Tongue (tissue), 2 donors: ENCODE results near the gene APLP1. TPM values are rescaled to one million over a fixed set of nuclear protein-coding genes. Genes with fewer than 3 reads are reported as not detected.
A peak's percentile ranks its signal among the peaks of the same experiment; 100 is the strongest.
"Not testable (repeated sequence)": the region's sequence is repeated elsewhere in the genome, so short reads cannot be mapped to it uniquely, and the experiment has no call there.

Source experiments
- DNase-seq: peaks from one replicate; pipeline ENCODE4 v3.0.0-alpha.2; 2015
- total RNA-seq: library from RNA; depleted of rRNA; stranded (reverse); fragments of >200 nt; gene quantifications from one replicate; pipeline ENCODE4 v1.2.3, GENCODE V29; 2014

The APLP1 gene
- total RNA-seq, 1 donor from 2014 or later, result 6.3 TPM

GRCh38 chr19:35852029-35852780, 16.2 kb upstream of the APLP1 start, which contains the start of gene NPHS1:
Gene NPHS1 (minus strand): TSS chr19:35852504. CDS start chr19:35851837, 667 bp downstream.
- DNase-seq, result peak; percentile 24

GRCh38 chr19:35853038-35853756, 15.2 kb upstream of the APLP1 start:
- no peak for DNase-seq

- peak; percentile 31 for DNase-seq
Measured at GRCh38 chr19:35856546-35857149, 11.7 kb upstream of the APLP1 start, which contains the start of gene KIRREL2. Gene KIRREL2 (plus strand): TSS chr19:35856911. CDS start chr19:35857120, 209 bp downstream.

GRCh38 chr19:35858311-35858710, 10.1 kb upstream of the APLP1 start:
- DNase-seq, result no peak

- DNase-seq, result no peak
Measured at GRCh38 chr19:35859414-35859813, 9.0 kb upstream of the APLP1 start.

- no peak for DNase-seq
Measured at GRCh38 chr19:35860436-35860817, 7.9 kb upstream of the APLP1 start.

- DNase-seq, result no peak
Measured at GRCh38 chr19:35860818-35861639, 7.3 kb upstream of the APLP1 start.

- DNase-seq, result no peak
Measured at GRCh38 chr19:35861640-35862160, 6.7 kb upstream of the APLP1 start.

- no peak for DNase-seq
Measured at GRCh38 chr19:35862528-35862927, 5.8 kb upstream of the APLP1 start.

- no peak for DNase-seq
Measured at GRCh38 chr19:35863018-35863417, 5.4 kb upstream of the APLP1 start.

GRCh38 chr19:35868823-35869326, 501 bp downstream of the APLP1 start:
- no peak for DNase-seq

GRCh38 chr19:35869327-35870123, 1.2 kb downstream of the APLP1 start:
- peak; percentile 70 for DNase-seq

- DNase-seq, result not testable (repeated sequence)
Measured at GRCh38 chr19:35870124-35870736, 1.9 kb downstream of the APLP1 start.

GRCh38 chr19:35870798-35871197, 2.4 kb downstream of the APLP1 start:
- no peak for DNase-seq

- DNase-seq, result no peak
Measured at GRCh38 chr19:35871611-35872010, 3.2 kb downstream of the APLP1 start.

- DNase-seq, result no peak
Measured at GRCh38 chr19:35872180-35872579, 3.8 kb downstream of the APLP1 start.

- no peak for DNase-seq
Measured at GRCh38 chr19:35874392-35874930, 6.1 kb downstream of the APLP1 start.

- no peak for DNase-seq
Measured at GRCh38 chr19:35879068-35879467, 10.7 kb downstream of the APLP1 start.

- peak; percentile 93 for DNase-seq
Measured at GRCh38 chr19:35879770-35880317, 11.5 kb downstream of the APLP1 start.
